Liver (tissue), 9 donors: Measurements from ENCODE around the gene IL7R. TPM values are rescaled to one million over a fixed set of nuclear protein-coding genes. Genes with fewer than 3 reads are reported as not detected.

Experiments
- DNase-seq: peaks from one replicate; pipeline ENCODE4 v3.0.0-alpha.2; 2017; ENCODE audit warnings: low spot score
- H3K27ac ChIP-seq, 2 donors: one replicate each; pipeline ENCODE4 v1.7.0; 2013; ENCODE audit warnings: inconsistent platforms in 2 of 2, low read length in 2 of 2, control low read depth in 1 of 2, low read depth in 1 of 2, mild to moderate bottlenecking in 1 of 2
- H3K27me3 ChIP-seq, 4 donors: one replicate each; pipeline versions ENCODE4 v1.6.1 to v1.7.0; 2013; ENCODE audit warnings: low read length in 3 of 4, inconsistent platforms in 1 of 4, mild to moderate bottlenecking in 1 of 4, moderate library complexity in 1 of 4; ENCODE audit not compliant: control insufficient read depth in 4 of 4, insufficient read depth in 4 of 4
- H3K36me3 ChIP-seq, 4 donors: one replicate each; pipeline versions ENCODE4 v1.6.1 to v1.7.0; 2013; ENCODE audit warnings: low read length in 3 of 4, mild to moderate bottlenecking in 3 of 4, low read depth in 1 of 4, moderate library complexity in 1 of 4; ENCODE audit not compliant: control insufficient read depth in 4 of 4, insufficient read depth in 3 of 4
- H3K4me1 ChIP-seq, 4 donors: one replicate each; pipeline versions ENCODE4 v1.6.1 to v1.7.0; 2013; ENCODE audit warnings: low read length in 3 of 4, mild to moderate bottlenecking in 3 of 4, moderate library complexity in 1 of 4; ENCODE audit not compliant: control insufficient read depth in 4 of 4, insufficient read depth in 4 of 4
- H3K4me3 ChIP-seq, 3 donors: one replicate each; pipeline versions ENCODE4 v1.6.1 to v1.7.0; 2013; ENCODE audit warnings: low read length in 3 of 3, control low read depth in 1 of 3, low read depth in 1 of 3, mild to moderate bottlenecking in 1 of 3
- H3K9ac ChIP-seq, 2 donors: one replicate each; pipeline ENCODE4 v1.7.0; 2013; ENCODE audit warnings: low read length in 2 of 2, mild to moderate bottlenecking in 2 of 2, moderate library complexity in 2 of 2, control low read depth in 1 of 2, low read depth in 1 of 2
- H3K9me3 ChIP-seq, 4 donors: one replicate each; pipeline versions ENCODE4 v1.6.1 to v1.7.0; 2013; ENCODE audit warnings: low read length in 3 of 4; ENCODE audit not compliant: control insufficient read depth in 4 of 4
- EGR1 ChIP-seq, 2 donors: IDR thresholded peaks; 2 replicates each; pipeline ENCODE4 v1.6.1; 2016 to 2018; ENCODE audit warnings: antibody characterized with exemption in 2 of 2, low read depth in 2 of 2
- FOXA1 ChIP-seq: IDR thresholded peaks from 2 replicates; pipeline ENCODE4 v1.6.1; 2016; ENCODE audit warnings: antibody characterized with exemption
- FOXA2 ChIP-seq: IDR thresholded peaks from 2 replicates; pipeline ENCODE4 v1.6.1; 2016; ENCODE audit warnings: antibody characterized with exemption
- GABPA ChIP-seq, 2 donors: IDR thresholded peaks in 1 of 2; conservative IDR thresholded peaks in 1 of 2; 2 replicates each; pipeline ENCODE4 v1.6.1; 2016; ENCODE audit warnings: antibody characterized with exemption in 2 of 2, mild to moderate bottlenecking in 1 of 2, moderate library complexity in 1 of 2
- HNF4A ChIP-seq, 2 donors: conservative IDR thresholded peaks; 2 replicates each; pipeline ENCODE4 v1.6.1; 2016; ENCODE audit warnings: antibody characterized with exemption in 2 of 2, mild to moderate bottlenecking in 2 of 2
- HNF4G ChIP-seq: IDR thresholded peaks from 2 replicates; pipeline ENCODE4 v1.6.1; 2016; ENCODE audit warnings: antibody characterized with exemption
- JUND ChIP-seq, 2 donors: IDR thresholded peaks; 2 replicates each; pipeline ENCODE4 v1.6.1; 2016; ENCODE audit warnings: antibody characterized with exemption in 2 of 2
- NR2F2 ChIP-seq: IDR thresholded peaks from 2 replicates; pipeline ENCODE4 v1.6.1; 2016; ENCODE audit warnings: antibody characterized with exemption
- RAD21 ChIP-seq, 2 donors: IDR thresholded peaks; 2 replicates each; pipeline ENCODE4 v1.6.1; 2016; ENCODE audit warnings: antibody characterized with exemption in 2 of 2, mild to moderate bottlenecking in 2 of 2
- RXRA ChIP-seq, 2 donors: IDR thresholded peaks; 2 replicates each; pipeline ENCODE4 v1.6.1; 2017 to 2018; ENCODE audit warnings: antibody characterized with exemption in 2 of 2, mild to moderate bottlenecking in 1 of 2
- SP1 ChIP-seq: IDR thresholded peaks from 2 replicates; pipeline ENCODE4 v1.6.1; 2018; ENCODE audit warnings: antibody characterized with exemption, mild to moderate bottlenecking
- TAF1 ChIP-seq: conservative IDR thresholded peaks from 2 replicates; pipeline ENCODE4 v1.6.1; 2016; ENCODE audit warnings: antibody characterized with exemption, mild to moderate bottlenecking
- YY1 ChIP-seq: IDR thresholded peaks from 2 replicates; pipeline ENCODE4 v1.6.1; 2016; ENCODE audit warnings: antibody characterized with exemption, mild to moderate bottlenecking
- WGBS: extraction: QIAGEN DNeasy Blood & Tissue Kit; methylation state at CpG from one replicate; pipeline ENCODE4 v1.1.7; 2013; 5-methylcytosine and 5-hydroxymethylcytosine counted together
- polyA plus RNA-seq, 2 donors: library from polyadenylated mRNA; stranded (reverse) in 1 of 2; unstranded in 1 of 2; fragments of 200-250 nt in 1 of 2; fragments of >200 nt in 1 of 2; fragmentation: Nextera tagmentation in 1 of 2; extraction: Ambion mirVana in 1 of 2; gene quantifications; one replicate each; pipeline versions ENCODE4 v1.2.1 to v1.2.3, GENCODE V29; 2013 to 2015
- total RNA-seq, 2 donors: library from RNA; depleted of rRNA; stranded (reverse); fragments of >200 nt; gene quantifications; one replicate each; pipeline ENCODE4 v1.2.3, GENCODE V29; 2014
- TF ChIP-seq, protein P1 (sequence below): fragments of 150-350 bp; IDR thresholded peaks from 2 replicates; pipeline ENCODE4 v1.5.1; 2017; ENCODE audit warnings: improper control_type of control experiment, low read depth, low read length; ENCODE audit not compliant: missing input control
- TF ChIP-seq, protein P2 (sequence below): IDR thresholded peaks from 2 replicates; pipeline ENCODE4 v1.6.1; 2016; ENCODE audit warnings: antibody characterized with exemption
- TF ChIP-seq, protein P3 (sequence below): IDR thresholded peaks from 2 replicates; pipeline ENCODE4 v1.6.1; 2016; ENCODE audit warnings: antibody characterized with exemption
- TF ChIP-seq, protein P4 (sequence below): IDR thresholded peaks from 2 replicates; pipeline ENCODE4 v1.6.1; 2016; ENCODE audit warnings: antibody characterized with exemption
- TF ChIP-seq, protein P5 (sequence below): IDR thresholded peaks from 2 replicates; pipeline ENCODE4 v1.6.1; 2016; ENCODE audit warnings: antibody characterized with exemption, mild to moderate bottlenecking
- donor health status: healthy.
- donor health status: healthy.
- donor health status: healthy.
- donor health status: healthy.
- donor health status: healthy.

The IL7R gene
- total and polyA plus RNA-seq, 4 donors = 1.0 to 5.4 (median 2.4) TPM

DNA sequence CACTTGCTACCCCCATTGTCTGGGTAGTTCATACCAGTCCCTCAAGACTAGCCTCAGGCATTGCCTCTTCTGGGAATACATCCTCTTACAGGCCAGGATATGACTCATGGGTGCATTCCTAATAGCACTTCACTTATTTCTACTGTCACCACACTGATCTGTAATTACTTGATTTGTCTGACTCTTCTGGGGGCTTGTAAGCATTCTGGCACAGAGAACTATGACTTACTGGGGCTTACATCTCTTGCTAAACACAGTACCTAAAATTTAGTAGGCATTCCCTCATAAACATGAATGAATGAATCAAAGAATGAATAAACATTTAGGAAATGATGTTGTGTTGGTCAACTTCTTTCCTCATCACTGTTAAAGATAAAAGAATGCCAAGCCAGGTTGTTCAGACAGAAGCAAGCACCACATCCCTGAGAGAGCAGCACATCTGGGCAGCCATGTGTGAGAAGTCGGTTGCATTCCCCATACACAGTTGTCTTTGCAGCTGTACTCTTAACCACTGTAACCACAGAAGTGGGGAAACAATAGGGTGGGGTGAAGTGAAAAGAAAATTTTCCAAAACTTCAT is 27.6 kb downstream of the IL7R start:
- Histone ChIP-seq H3K9ac (no peak overlapping the region), H3K27ac (no peak overlapping the region), H3K36me3 (no peaks in the 10 kb centered on the region), H3K4me1 (no peaks in the 10 kb centered on the region), H3K9me3 (no peaks in the 10 kb centered on the region), H3K27me3 (peaks cover 0 to 3% (median 0%) of the 10 kb centered on the region in 4 donors), H3K4me3 (no peak overlapping the region)
- TF ChIP-seq, protein P1, sequence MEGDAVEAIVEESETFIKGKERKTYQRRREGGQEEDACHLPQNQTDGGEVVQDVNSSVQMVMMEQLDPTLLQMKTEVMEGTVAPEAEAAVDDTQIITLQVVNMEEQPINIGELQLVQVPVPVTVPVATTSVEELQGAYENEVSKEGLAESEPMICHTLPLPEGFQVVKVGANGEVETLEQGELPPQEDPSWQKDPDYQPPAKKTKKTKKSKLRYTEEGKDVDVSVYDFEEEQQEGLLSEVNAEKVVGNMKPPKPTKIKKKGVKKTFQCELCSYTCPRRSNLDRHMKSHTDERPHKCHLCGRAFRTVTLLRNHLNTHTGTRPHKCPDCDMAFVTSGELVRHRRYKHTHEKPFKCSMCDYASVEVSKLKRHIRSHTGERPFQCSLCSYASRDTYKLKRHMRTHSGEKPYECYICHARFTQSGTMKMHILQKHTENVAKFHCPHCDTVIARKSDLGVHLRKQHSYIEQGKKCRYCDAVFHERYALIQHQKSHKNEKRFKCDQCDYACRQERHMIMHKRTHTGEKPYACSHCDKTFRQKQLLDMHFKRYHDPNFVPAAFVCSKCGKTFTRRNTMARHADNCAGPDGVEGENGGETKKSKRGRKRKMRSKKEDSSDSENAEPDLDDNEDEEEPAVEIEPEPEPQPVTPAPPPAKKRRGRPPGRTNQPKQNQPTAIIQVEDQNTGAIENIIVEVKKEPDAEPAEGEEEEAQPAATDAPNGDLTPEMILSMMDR = no peak
- TF ChIP-seq RXRA (IDR thresholded peaks at IDR 0.05) = no peak
- TF ChIP-seq, protein P2, sequence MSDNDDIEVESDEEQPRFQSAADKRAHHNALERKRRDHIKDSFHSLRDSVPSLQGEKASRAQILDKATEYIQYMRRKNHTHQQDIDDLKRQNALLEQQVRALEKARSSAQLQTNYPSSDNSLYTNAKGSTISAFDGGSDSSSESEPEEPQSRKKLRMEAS = no peak
- no peak for TF ChIP-seq JUND (IDR thresholded peaks at IDR 0.05)
- no peak for TF ChIP-seq HNF4G
- TF ChIP-seq HNF4A (conservative IDR thresholded peaks at IDR 0.05) = no peak
- no peak for TF ChIP-seq SP1
- no peak for TF ChIP-seq FOXA2
- no peak for TF ChIP-seq GABPA (IDR thresholded peaks at IDR 0.05 in 1 of 2, conservative IDR thresholded peaks at IDR 0.05 in 1 of 2)
- TF ChIP-seq YY1 = no peak
- TF ChIP-seq, protein P3, sequence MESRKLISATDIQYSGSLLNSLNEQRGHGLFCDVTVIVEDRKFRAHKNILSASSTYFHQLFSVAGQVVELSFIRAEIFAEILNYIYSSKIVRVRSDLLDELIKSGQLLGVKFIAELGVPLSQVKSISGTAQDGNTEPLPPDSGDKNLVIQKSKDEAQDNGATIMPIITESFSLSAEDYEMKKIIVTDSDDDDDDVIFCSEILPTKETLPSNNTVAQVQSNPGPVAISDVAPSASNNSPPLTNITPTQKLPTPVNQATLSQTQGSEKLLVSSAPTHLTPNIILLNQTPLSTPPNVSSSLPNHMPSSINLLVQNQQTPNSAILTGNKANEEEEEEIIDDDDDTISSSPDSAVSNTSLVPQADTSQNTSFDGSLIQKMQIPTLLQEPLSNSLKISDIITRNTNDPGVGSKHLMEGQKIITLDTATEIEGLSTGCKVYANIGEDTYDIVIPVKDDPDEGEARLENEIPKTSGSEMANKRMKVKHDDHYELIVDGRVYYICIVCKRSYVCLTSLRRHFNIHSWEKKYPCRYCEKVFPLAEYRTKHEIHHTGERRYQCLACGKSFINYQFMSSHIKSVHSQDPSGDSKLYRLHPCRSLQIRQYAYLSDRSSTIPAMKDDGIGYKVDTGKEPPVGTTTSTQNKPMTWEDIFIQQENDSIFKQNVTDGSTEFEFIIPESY = no peak
- TF ChIP-seq TAF1 = no peak
- TF ChIP-seq RAD21 (IDR thresholded peaks at IDR 0.05) = no peak
- no peak for TF ChIP-seq FOXA1
- TF ChIP-seq, protein P4, sequence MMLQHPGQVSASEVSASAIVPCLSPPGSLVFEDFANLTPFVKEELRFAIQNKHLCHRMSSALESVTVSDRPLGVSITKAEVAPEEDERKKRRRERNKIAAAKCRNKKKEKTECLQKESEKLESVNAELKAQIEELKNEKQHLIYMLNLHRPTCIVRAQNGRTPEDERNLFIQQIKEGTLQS = no peak
- TF ChIP-seq, protein P5, sequence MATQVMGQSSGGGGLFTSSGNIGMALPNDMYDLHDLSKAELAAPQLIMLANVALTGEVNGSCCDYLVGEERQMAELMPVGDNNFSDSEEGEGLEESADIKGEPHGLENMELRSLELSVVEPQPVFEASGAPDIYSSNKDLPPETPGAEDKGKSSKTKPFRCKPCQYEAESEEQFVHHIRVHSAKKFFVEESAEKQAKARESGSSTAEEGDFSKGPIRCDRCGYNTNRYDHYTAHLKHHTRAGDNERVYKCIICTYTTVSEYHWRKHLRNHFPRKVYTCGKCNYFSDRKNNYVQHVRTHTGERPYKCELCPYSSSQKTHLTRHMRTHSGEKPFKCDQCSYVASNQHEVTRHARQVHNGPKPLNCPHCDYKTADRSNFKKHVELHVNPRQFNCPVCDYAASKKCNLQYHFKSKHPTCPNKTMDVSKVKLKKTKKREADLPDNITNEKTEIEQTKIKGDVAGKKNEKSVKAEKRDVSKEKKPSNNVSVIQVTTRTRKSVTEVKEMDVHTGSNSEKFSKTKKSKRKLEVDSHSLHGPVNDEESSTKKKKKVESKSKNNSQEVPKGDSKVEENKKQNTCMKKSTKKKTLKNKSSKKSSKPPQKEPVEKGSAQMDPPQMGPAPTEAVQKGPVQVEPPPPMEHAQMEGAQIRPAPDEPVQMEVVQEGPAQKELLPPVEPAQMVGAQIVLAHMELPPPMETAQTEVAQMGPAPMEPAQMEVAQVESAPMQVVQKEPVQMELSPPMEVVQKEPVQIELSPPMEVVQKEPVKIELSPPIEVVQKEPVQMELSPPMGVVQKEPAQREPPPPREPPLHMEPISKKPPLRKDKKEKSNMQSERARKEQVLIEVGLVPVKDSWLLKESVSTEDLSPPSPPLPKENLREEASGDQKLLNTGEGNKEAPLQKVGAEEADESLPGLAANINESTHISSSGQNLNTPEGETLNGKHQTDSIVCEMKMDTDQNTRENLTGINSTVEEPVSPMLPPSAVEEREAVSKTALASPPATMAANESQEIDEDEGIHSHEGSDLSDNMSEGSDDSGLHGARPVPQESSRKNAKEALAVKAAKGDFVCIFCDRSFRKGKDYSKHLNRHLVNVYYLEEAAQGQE = no peak
- TF ChIP-seq EGR1 (IDR thresholded peaks at IDR 0.05; ENCODE audit: low read depth in 2 of 2) = no peak
- no peak for TF ChIP-seq NR2F2
- 86% methylated on average over 1 of the region's 1 CpG for WGBS
- no peak for DNase-seq
